ENCODE measurements around the gene MUC5B.
A peak's percentile ranks its signal among the peaks of the same experiment; 100 is the strongest.
"Not testable (repeated sequence)": the region's sequence is repeated elsewhere in the genome, so short reads cannot be mapped to it uniquely, and the experiment has no call there.

Gene MUC5B

GRCh38 chr11:1203505-1204271 is 19.2 kb upstream of the MUC5B start:
- peak; percentile 27 for DNase-seq

GRCh38 chr11:1204381-1205101 is 18.3 kb upstream of the MUC5B start:
- DNase-seq: peak; percentile 24

GRCh38 chr11:1205121-1205986 is 17.5 kb upstream of the MUC5B start:
- peak; percentile 28 for DNase-seq

GRCh38 chr11:1205987-1206331 is 16.9 kb upstream of the MUC5B start:
- peak; percentile 21 for DNase-seq

- DNase-seq: no peak
These were observed 16.2 kb upstream of the MUC5B start for GRCh38 chr11:1206391-1207271.

GRCh38 chr11:1207401-1208143 is 15.3 kb upstream of the MUC5B start:
- DNase-seq: peak; percentile 26

- DNase-seq: no peak
These were observed 14.8 kb upstream of the MUC5B start for GRCh38 chr11:1208144-1208393.

GRCh38 chr11:1208394-1209261 is 14.2 kb upstream of the MUC5B start:
- peak; percentile 22 for DNase-seq

GRCh38 chr11:1209371-1210057 is 13.4 kb upstream of the MUC5B start:
- no peak for DNase-seq

GRCh38 chr11:1211838-1212237 is 11.0 kb upstream of the MUC5B start:
- no peak for DNase-seq

- not testable (repeated sequence) for DNase-seq
These were observed 7.0 kb upstream of the MUC5B start for GRCh38 chr11:1215826-1216225.

- no peak for DNase-seq
These were observed 5.7 kb upstream of the MUC5B start for GRCh38 chr11:1217151-1217550.

- no peak for DNase-seq
These were observed 4.5 kb upstream of the MUC5B start for GRCh38 chr11:1218256-1218787.

- DNase-seq: no peak
These were observed 3.9 kb upstream of the MUC5B start for GRCh38 chr11:1218788-1219445.

GRCh38 chr11:1219446-1219833 is 3.4 kb upstream of the MUC5B start:
- no peak for DNase-seq

- DNase-seq: no peak
These were observed 2.7 kb upstream of the MUC5B start for GRCh38 chr11:1219834-1220815.

GRCh38 chr11:1220941-1221721 is 1.7 kb upstream of the MUC5B start:
- DNase-seq: no peak

All from activated CD4-positive, CD25-positive, alpha-beta regulatory T cell treated with anti-CD3 and anti-CD28 coated beads, Interleukin-2, amount 50 U/mL, for 72 hours (primary cell).